GM19397 (cell line): Measurements from ENCODE around the gene OBP2A.
"Not testable (repeated sequence)": the region's sequence is repeated elsewhere in the genome, so short reads cannot be mapped to it uniquely, and the experiment has no call there.

Source experiments
- ATAC-seq: cut with Tn5 transposase; IDR thresholded peaks from one replicate; pipeline ENCODE4 v1.9.1; 2021; ENCODE audit warnings: mild to moderate bottlenecking, moderate library complexity; ENCODE audit not compliant: unreplicated experiment

OBP2A gene

GRCh38 chr9:135526089-135526729, 19.7 kb upstream of the OBP2A start:
- ATAC-seq: no peak

- ATAC-seq: no peak
Observed at GRCh38 chr9:135526730-135527571, 19.0 kb upstream of the OBP2A start.

DNA sequence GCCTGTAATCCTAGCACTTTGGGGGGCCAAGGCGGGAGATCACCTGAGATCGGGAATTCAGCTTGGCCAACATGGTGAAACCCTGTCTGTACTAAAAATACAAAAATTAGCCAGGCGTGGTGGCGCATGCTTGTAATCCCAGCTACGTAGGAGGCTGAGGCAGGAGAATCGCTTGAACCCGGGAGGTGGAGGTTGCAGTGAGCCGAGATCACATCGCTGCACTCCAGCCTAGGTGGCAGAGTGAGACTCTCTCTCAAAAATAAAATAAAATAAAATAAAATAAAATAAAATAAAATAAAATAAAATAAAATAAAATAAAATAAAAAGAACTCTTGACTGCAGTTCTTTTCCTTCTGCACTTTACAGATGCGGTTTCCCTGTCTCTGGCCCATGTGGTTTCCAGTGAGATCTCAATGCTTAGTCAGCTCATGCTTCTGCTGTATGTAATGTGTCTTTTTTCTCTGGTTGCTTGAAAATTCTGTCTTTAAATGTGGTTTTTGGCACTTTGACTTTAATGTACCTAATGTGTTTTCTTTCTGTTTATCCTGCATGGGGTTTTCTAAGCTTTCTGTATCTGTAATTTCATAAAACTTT, 17.0 kb upstream of the OBP2A start:
- not testable (repeated sequence) for ATAC-seq

- ATAC-seq: no peak
Observed at GRCh38 chr9:135530146-135530545, 15.8 kb upstream of the OBP2A start.

DNA sequence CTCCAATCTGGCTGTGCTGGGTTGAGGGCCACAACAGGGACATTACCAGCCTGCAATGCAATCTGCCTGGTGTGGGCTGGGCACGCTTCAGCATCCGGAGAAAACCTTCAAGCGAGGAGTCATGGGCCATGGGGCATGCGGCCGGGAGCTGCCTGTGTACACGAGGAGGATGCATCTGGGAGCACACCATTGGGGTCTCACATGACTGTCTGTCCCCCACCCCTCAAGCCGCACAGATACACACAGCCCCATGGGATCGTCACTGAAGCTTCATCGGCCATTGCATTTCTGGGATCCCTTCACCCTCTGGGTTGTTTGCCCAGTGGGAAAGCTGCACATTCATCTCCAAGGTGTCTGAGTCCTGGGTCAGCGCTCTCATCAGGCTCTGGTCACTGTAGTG, 14.8 kb upstream of the OBP2A start:
- no peak for ATAC-seq

DNA sequence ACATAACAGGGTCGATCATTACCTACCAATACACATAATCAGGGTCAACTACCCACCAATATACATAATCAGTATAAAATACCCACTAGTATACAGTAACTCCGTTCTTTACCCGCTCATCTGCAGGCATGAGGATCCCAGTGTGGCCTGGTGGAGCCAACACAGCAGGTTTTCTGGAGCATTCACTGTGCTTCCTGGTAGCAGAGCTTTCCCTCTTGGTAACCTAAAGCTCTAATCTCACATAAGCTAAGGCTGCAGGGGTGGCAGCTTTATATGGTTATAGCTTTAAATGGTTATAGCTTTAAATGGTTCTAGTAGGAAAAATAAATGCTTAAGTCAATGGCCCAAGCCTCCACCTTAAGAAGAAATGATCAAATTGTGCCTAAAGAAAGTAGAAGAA, 12.8 kb upstream of the OBP2A start:
- ATAC-seq: no peak

DNA sequence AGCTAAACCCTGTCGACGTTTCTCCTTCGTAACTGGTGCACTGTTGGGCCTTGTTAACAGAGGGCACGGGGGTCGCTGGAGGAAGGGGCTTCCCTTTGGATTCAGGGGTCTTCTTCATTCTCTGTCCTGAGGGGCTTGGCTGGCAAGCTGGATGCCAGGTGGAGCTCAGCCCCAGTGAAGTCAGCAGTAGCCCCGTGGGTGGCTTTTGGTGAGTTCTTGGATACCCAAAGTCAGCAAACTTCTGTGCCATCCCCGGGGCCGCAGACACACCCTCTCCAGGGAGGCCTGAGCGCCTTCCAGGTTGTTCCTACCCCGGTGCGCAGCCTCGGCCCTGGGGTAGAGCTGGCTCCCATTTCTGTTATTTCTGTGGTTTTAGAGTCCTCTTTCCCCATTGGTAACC, 12.3 kb upstream of the OBP2A start:
- ATAC-seq: no peak

DNA sequence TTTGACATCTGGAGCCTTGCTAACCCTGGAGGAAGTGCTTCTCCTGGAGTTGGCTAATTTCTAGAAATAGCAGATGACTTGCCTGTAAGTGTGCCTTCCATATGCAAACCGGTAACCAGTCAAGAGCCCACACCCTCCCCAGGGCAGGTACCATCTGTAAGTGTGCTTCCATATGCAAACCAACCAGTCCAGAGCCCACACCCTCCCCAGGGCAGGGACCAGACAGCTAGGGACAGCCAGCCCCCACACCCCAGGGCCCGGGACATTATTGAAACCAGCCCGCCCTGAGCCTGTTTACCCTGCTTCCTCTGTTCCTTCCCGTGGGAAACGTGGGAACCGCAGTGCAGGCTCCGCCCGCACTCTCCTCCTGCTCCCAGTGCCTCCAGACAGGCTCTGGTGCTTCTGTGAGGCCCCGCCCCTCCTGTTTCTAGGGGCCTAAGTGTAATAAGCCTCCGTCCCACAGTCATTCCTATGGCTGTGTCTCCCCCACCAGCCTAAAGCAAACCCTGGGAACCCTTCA, 11.7 kb upstream of the OBP2A start:
- ATAC-seq: not testable (repeated sequence)

- not testable (repeated sequence) for ATAC-seq
Observed at GRCh38 chr9:135534826-135535225, 11.1 kb upstream of the OBP2A start.

DNA sequence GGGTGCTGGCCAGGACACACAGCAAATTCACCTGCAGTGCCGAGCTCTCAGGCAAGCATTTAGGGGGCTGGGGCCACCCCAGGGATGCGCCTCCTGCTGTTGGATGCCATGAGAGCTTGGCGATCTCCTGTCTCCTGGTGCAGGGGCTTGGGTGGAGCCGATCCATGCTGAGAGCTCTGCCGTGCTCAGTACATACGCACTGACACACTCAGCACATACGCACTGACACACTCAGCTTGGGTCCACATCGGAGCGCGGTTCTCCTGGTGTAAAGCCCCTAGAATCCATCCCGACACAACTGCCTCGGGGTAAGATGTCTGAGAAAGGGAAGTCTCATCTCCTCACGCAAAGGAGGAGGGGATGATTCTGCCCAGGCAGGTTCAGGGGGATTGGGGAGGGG, 10.3 kb upstream of the OBP2A start:
- ATAC-seq: not testable (repeated sequence)

GRCh38 chr9:135536216-135536615, 9.7 kb upstream of the OBP2A start:
- ATAC-seq: no peak

GRCh38 chr9:135543262-135543894, 2.5 kb upstream of the OBP2A start:
- ATAC-seq: not testable (repeated sequence)

GRCh38 chr9:135544981-135545635, 818 bp upstream of the OBP2A start:
- no peak for ATAC-seq

DNA sequence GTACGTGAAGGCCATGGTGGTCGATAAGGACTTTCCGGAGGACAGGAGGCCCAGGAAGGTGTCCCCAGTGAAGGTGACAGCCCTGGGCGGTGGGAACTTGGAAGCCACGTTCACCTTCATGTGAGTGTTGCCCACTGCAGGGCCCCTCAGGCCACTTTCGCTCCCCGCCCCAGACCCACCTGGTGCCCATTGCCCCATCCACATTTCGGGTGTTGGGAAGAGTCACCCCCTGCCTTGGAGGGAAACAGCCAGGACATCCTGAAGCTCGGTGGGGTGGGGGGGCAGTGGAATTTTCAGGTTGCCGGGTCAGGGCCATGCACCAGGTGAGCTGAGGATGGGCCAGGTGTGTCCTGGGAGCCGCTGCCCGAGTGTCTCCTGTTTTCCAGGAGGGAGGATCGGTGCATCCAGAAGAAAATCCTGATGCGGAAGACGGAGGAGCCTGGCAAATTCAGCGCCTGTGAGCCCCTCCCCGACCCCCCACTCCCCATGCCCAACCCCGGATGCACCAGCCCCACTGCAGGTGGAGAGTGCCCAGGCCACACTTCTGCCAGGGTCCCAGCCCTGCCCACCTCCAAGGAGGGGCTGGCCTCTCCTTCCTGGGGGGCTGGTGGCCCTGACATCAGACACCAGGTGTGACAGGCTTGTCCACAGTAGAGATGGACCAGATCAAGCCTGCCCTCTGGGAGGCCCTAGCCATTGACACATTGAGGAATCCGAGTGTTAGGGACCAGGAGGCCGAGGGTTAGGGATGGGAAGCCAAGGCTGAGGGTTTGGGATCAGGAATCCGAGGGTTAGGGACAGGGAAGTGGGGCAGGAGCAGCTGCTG, 1.1 kb downstream of the OBP2A start:
- not testable (repeated sequence) for ATAC-seq

GRCh38 chr9:135547756-135548736, 2.1 kb downstream of the OBP2A start:
- no peak for ATAC-seq

- not testable (repeated sequence) for ATAC-seq
Observed at GRCh38 chr9:135549478-135550343, 3.8 kb downstream of the OBP2A start.

DNA sequence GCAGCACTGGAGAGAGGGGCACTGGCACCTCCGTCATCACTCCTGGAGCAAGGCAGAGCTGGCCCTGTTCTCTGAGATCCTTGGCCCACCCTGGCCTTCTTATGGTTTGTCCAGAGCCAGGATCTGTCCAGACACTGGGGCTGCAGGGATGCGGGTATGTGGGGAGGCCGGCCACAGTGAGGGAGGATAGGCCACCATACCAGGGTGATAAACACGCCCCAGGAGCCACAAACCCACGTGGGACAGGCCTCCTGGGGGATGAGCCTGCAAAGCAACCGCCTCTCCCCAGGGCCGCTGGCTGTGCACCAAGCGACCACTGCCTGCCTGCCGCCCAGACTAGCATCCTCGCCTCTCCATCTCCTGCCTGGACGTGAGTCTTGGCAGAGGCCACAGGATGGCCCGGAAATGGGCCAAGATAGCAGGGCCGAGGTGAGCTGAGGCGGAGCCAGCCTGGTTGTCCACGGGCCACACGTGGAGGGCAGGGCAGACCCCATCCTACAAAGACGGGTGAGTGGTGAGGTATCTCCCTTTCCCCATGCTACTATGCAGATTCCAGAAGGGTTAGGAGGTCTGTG, 4.5 kb downstream of the OBP2A start:
- no peak for ATAC-seq
